B cell (primary cell): Measurements from ENCODE around the gene PLEKHH1. TPM values are rescaled to one million over a fixed set of nuclear protein-coding genes. Genes with fewer than 3 reads are reported as not detected.
"Not testable (repeated sequence)": the region's sequence is repeated elsewhere in the genome, so short reads cannot be mapped to it uniquely, and the experiment has no call there.

ENCODE experiments used
- ATAC-seq: fragments of 200-7000 bp; cut with Tn5 transposase; one replicate; pipeline ENCODE4 v1.10.0; 2021; ENCODE audit warnings: low read depth, mild to moderate bottlenecking, moderate number of reproducible peaks, moderate library complexity
- CTCF ChIA-PET: fragments of 350-600 bp; sonication (Branson Sonifier 250); formaldehyde crosslinking; loops from one replicate; lab custom pipeline; 2021; ENCODE audit warnings: antibody characterized with exemption, inconsistent platforms; lab: Charles Lee
- POLR2A ChIA-PET: fragments of 350-600 bp; sonication (Branson Sonifier 250); formaldehyde crosslinking; loops from one replicate; lab custom pipeline; 2021; ENCODE audit warnings: antibody characterized with exemption; lab: Charles Lee
- DNase-seq: peaks from one replicate; pipeline ENCODE4 v3.0.0; 2013
- H2AFZ ChIP-seq: 2 replicates; pipeline ENCODE4 v1.6.1; 2012; ENCODE audit warnings: mild to moderate bottlenecking, low read depth, low read length; ENCODE audit not compliant: insufficient read depth, poor library complexity, severe bottlenecking
- H3K27ac ChIP-seq, 2 donors: 1 replicate in 1 of 2; 2 replicates in 1 of 2; pipeline ENCODE4 v1.5.1; 2012 to 2013; ENCODE audit warnings: low read length in 2 of 2, mild to moderate bottlenecking in 2 of 2, moderate library complexity in 1 of 2
- H3K27me3 ChIP-seq, 4 experiments: fragments of 200-600 bp in 1 of 4; sonication (generic) in 1 of 4; replicated peaks in 1 of 4; 1 replicate in 2 of 4; 2 replicates in 2 of 4; pipeline versions ENCODE4 v1.6.1 to v1.7.0; 2013 to 2016; ENCODE audit warnings: low read length in 3 of 4, mild to moderate bottlenecking in 2 of 4, mixed read lengths in 1 of 4, moderate library complexity in 1 of 4; ENCODE audit not compliant: insufficient read depth in 4 of 4, control insufficient read depth in 3 of 4; ENCODE audit errors: control extremely low read depth in 1 of 4
- H3K36me3 ChIP-seq, 2 experiments: replicated peaks in 1 of 2; 1 replicate in 1 of 2; 2 replicates in 1 of 2; pipeline versions ENCODE4 v1.6.1 to v1.7.1; 2013; ENCODE audit warnings: low read length in 1 of 2; ENCODE audit not compliant: insufficient read depth in 2 of 2, control insufficient read depth in 1 of 2; ENCODE audit errors: control extremely low read depth in 1 of 2, extremely low read depth in 1 of 2
- H3K4me1 ChIP-seq, 2 donors: fragments of 200-600 bp in 1 of 2; sonication (generic) in 1 of 2; 1 replicate in 1 of 2; 2 replicates in 1 of 2; pipeline versions ENCODE4 v1.5.1 to v1.6.1; 2013 to 2017; ENCODE audit warnings: low read length in 2 of 2; ENCODE audit not compliant: control insufficient read depth in 2 of 2, insufficient read depth in 2 of 2
- H3K4me2 ChIP-seq: replicated peaks from 2 replicates; pipeline ENCODE3; 2012; ENCODE audit warnings: mild to moderate bottlenecking, low read depth, low read length; ENCODE audit not compliant: poor library complexity, severe bottlenecking
- H3K4me3 ChIP-seq, 5 experiments: fragments of 200-600 bp in 1 of 5; sonication (generic) in 1 of 5; 1 replicate in 3 of 5; 2 replicates in 2 of 5; pipeline versions ENCODE4 v1.5.1 to v1.7.0; 2011 to 2016; ENCODE audit warnings: low read length in 4 of 5, mild to moderate bottlenecking in 4 of 5, low read depth in 2 of 5, control low read depth in 1 of 5, moderate library complexity in 1 of 5; ENCODE audit not compliant: insufficient read depth in 1 of 5; ENCODE audit errors: control extremely low read depth in 1 of 5, extremely low read depth in 1 of 5
- H3K79me2 ChIP-seq: fragments of 200-600 bp; sonication (generic); one replicate; pipeline ENCODE4 v1.6.0; 2016; ENCODE audit warnings: low read length; ENCODE audit not compliant: control insufficient read depth, insufficient read depth
- H3K9ac ChIP-seq: fragments of 200-600 bp; sonication (generic); 2 replicates; pipeline ENCODE4 v1.6.1; 2017; ENCODE audit warnings: mild to moderate bottlenecking, low read length, moderate library complexity
- H3K9me3 ChIP-seq, 3 donors: one replicate each; pipeline versions ENCODE4 v1.6.1 to v1.7.1; 2013; ENCODE audit warnings: low read length in 2 of 3; ENCODE audit not compliant: control insufficient read depth in 2 of 3, insufficient read depth in 1 of 3; ENCODE audit errors: control extremely low read depth in 1 of 3
- H4K20me1 ChIP-seq: 2 replicates; pipeline ENCODE4 v1.6.0; 2012; ENCODE audit warnings: mild to moderate bottlenecking, low read length; ENCODE audit not compliant: insufficient read depth, control insufficient read depth, poor library complexity, severe bottlenecking
- H3K27ac Mint-ChIP-seq: one replicate; pipeline ENCODE4 v1.8.0; 2021; ENCODE audit warnings: mixed read lengths
- H3K27me3 Mint-ChIP-seq: one replicate; pipeline ENCODE4 v1.8.0; 2021; ENCODE audit warnings: mixed read lengths
- H3K4me1 Mint-ChIP-seq: one replicate; pipeline ENCODE4 v1.8.0; 2021; ENCODE audit warnings: mixed read lengths
- H3K4me3 Mint-ChIP-seq: one replicate; pipeline ENCODE4 v1.8.0; 2021; ENCODE audit warnings: mixed read lengths
- H3K9me3 Mint-ChIP-seq: one replicate; pipeline ENCODE4 v1.8.0; 2022; ENCODE audit warnings: mixed read lengths; ENCODE audit not compliant: insufficient read depth
- CTCF ChIP-seq: fragments of 200-600 bp; IDR thresholded peaks from one replicate; pipeline ENCODE4 v1.8.0; 2022; ENCODE audit warnings: antibody characterized with exemption, mild to moderate bottlenecking
- EZH2 ChIP-seq: IDR thresholded peaks from 2 replicates; pipeline ENCODE4 v1.6.1; 2012; ENCODE audit warnings: borderline replicate concordance, low read depth, mild to moderate bottlenecking, moderate library complexity, low read length; ENCODE audit not compliant: insufficient read depth, poor library complexity, severe bottlenecking
- whole genome bisulfite sequencing: methylation state at CpG from one replicate; pipeline ENCODE4 v1.1.5; 2013; ENCODE audit warnings: missing lambda C conversion rate; ENCODE audit not compliant: insufficient coverage; 5-methylcytosine and 5-hydroxymethylcytosine counted together
- intact Hi-C: fragments of 100-400 bp; cut with micrococcal nuclease; formaldehyde crosslinking; loops from one replicate; pipeline ENCODE4 v1.10.0; 2022
- polyA plus RNA-seq: library from polyadenylated mRNA; depleted of rRNA; stranded (reverse); fragments of >200 nt; gene quantifications from 2 replicates; pipeline ENCODE4 v1.2.3, GENCODE V29; 2012
- total RNA-seq, 2 donors: library from RNA; stranded (reverse); fragments of 120-200 nt in 1 of 2; gene quantifications; 1 replicate in 1 of 2; 2 replicates in 1 of 2; pipeline versions ENCODE4 v1.2.3 to v1.2.4, GENCODE V29; 2013 to 2022

PLEKHH1 gene
- total and polyA plus RNA-seq, 2 donors (not counting 1 experiment from before 2014, with no cell fraction given): 0.17 to 0.37 TPM

GRCh38 chr14:67541448-67542387 is 8.6 kb downstream of the PLEKHH1 start:
- Histone ChIP-seq H3K4me1 (peaks cover 10 to 18% of the 10 kb centered on the region in 2 donors), H4K20me1 (no peaks in the 10 kb centered on the region), H3K27me3 (peaks cover 0 to 36% (median 25%) of the 10 kb centered on the region in 4 experiments), H3K4me2 (peak overlapping the region; percentile 61), H3K79me2 (no peaks in the 10 kb centered on the region), H3K36me3 (no peaks in the 10 kb centered on the region), H3K4me3 (peak overlapping the region in 4 of 5 experiments; percentile 5 to 46 (median 32)), H3K9ac (peak overlapping the region; percentile 37), H3K27ac (no peak overlapping the region), H2AFZ (peak overlapping the region; percentile 69), H3K9me3 (peaks cover 0 to 6% (median 0%) of the 10 kb centered on the region in 3 donors)
- intact Hi-C loops: no loop called here
- Mint-ChIP-seq H3K4me1 (peaks cover 10% of the 10 kb centered on the region), H3K27ac (no peak overlapping the region), H3K27me3 (peaks cover 50% of the 10 kb centered on the region), H3K9me3 (no peaks in the 10 kb centered on the region), H3K4me3 (peak overlapping the region; percentile 80)
- no peak for TF ChIP-seq CTCF
- no peak for TF ChIP-seq EZH2
- ChIA-PET POLR2A (no interaction called here), CTCF (interaction anchor here (1.2 to 1.6 kb wide), 3 partner anchors 15 to 114 kb away, joined by 4 to 8 read pairs (median 5); no protein-coding TSS in a partner anchor)
- DNase-seq (no peak), ATAC-seq (no peak)
- 15% methylated on average over 16 of the region's 24 CpGs for WGBS

- peaks cover 55% of the 10 kb centered on the region for H3K27me3 Mint-ChIP-seq
- H3K4me2 ChIP-seq, H3K9me3 ChIP-seq, H4K20me1 ChIP-seq, POLR2A ChIA-PET, H3K9ac ChIP-seq, H3K36me3 ChIP-seq, H3K9me3 Mint-ChIP-seq, H3K4me3 ChIP-seq, H3K79me2 ChIP-seq, H3K27ac Mint-ChIP-seq, ATAC-seq, DNase-seq, intact Hi-C loops, H3K4me3 Mint-ChIP-seq, H3K27ac ChIP-seq, H2AFZ ChIP-seq: not testable (repeated sequence)
- Histone ChIP-seq H3K27me3 (peaks cover 0 to 34% (median 26%) of the 10 kb centered on the region in 4 experiments), H3K4me1 (peaks cover 8 to 18% of the 10 kb centered on the region in 2 donors)
- peaks cover 10% of the 10 kb centered on the region for H3K4me1 Mint-ChIP-seq
- 98% methylated on average over 7 of the region's 13 CpGs for WGBS
- CTCF ChIA-PET: interaction anchor here (1.0 to 1.6 kb wide), 4 partner anchors 15 to 115 kb away, joined by 4 to 5 read pairs (median 4); no protein-coding TSS in a partner anchor
Observed at GRCh38 chr14:67542620-67543019, 9.5 kb downstream of the PLEKHH1 start.
